Measurements from ENCODE around the gene GNAI3. TPM values are rescaled to one million over a fixed set of nuclear protein-coding genes. Genes with fewer than 3 reads are reported as not detected.

Gene GNAI3
- total and polyA plus RNA-seq, 2 donors (not counting 3 experiments of a cell fraction or from before 2014, with no cell fraction given): 5.0 to 14.0 TPM

GRCh38 chr1:109567877-109568672, 19.7 kb downstream of the GNAI3 start:
- no peaks in the 10 kb centered on the region for H3K9me1 ChIP-seq (replicated peaks; ENCODE audit: control insufficient read depth, extremely low read depth, insufficient read depth, low read length)
- H3K79me2 ChIP-seq (ENCODE audit: control insufficient read depth, insufficient read depth, low read length): peaks cover 97% of the 10 kb centered on the region
- FAIRE-seq (no peak), DNase-seq (ENCODE audit: low read depth, low spot score) (no peak)
- ChIA-PET CTCF (interaction anchor here (2.9 kb wide), 1 partner anchor 72 kb away, joined by 16 read pairs; no protein-coding TSS in a partner anchor), POLR2A (no interaction called here)
- H3K36me3 ChIP-seq (ENCODE audit: control insufficient read depth in 2 of 2, extremely low read depth in 1 of 2, insufficient read depth in 2 of 2, low read length in 2 of 2): no peaks in the 10 kb centered on the region
- no peak overlapping the region for H2AFZ ChIP-seq (ENCODE audit: low read depth, low read length)
- H3K4me2 ChIP-seq (ENCODE audit: insufficient read depth, low read length): no peak overlapping the region
- no peaks in the 10 kb centered on the region for H3K9me3 ChIP-seq (replicated peaks; ENCODE audit: control insufficient read depth, insufficient read depth, low read length)
- BruUV-seq (replicated peaks): no TSS peak
- TF ChIP-seq MAX (IDR thresholded peaks at IDR 0.05; ENCODE audit: insufficient read depth, insufficient read length) (no peak), JUN (IDR thresholded peaks at IDR 0.05; ENCODE audit: borderline replicate concordance, insufficient read depth, insufficient read length, low read depth) (no peak), EZH2 (IDR thresholded peaks at IDR 0.05; ENCODE audit: borderline replicate concordance, low read depth, low read length, severe bottlenecking) (no peak), MYC (IDR thresholded peaks at IDR 0.05; ENCODE audit: low read depth, low read length) (no peak), CTCF (IDR thresholded peaks at IDR 0.05; ENCODE audit: extremely low read depth in 1 of 2, insufficient read depth in 1 of 2, low read depth in 1 of 2, low read length in 2 of 2) (no peak), POLR2A (IDR thresholded peaks at IDR 0.05; ENCODE audit: low read depth, low read length) (no peak), POLR2AphosphoS5 (IDR thresholded peaks at IDR 0.05; ENCODE audit: insufficient read depth, low read depth, low read length) (no peak), GATA2 (IDR thresholded peaks at IDR 0.05; ENCODE audit: insufficient read depth, insufficient read length, low read depth, low read length) (no peak), FOS (IDR thresholded peaks at IDR 0.05; ENCODE audit: borderline replicate concordance, insufficient read depth, low read length) (no peak)
- H3K4me3 ChIP-seq (replicated peaks in 1 of 3; ENCODE audit: insufficient read depth in 1 of 3, low read depth in 1 of 3, low read length in 3 of 3): no peak overlapping the region
- no peak overlapping the region for H3K27ac ChIP-seq (ENCODE audit: insufficient read depth, low read depth, low read length)
- dilution Hi-C loops (cut with MboI; ENCODE audit: extremely low pct_ligation_motif_present, low sequenced_read_pairs): no loop called here
- no peaks in the 10 kb centered on the region for H3K27me3 ChIP-seq (ENCODE audit: control insufficient read depth in 2 of 2, insufficient read depth in 2 of 2, low read length in 2 of 2)
- H3K9ac ChIP-seq (replicated peaks; ENCODE audit: extremely low read depth, insufficient read depth, low read length): no peak overlapping the region
- intact Hi-C loops (cut with micrococcal nuclease): no loop called here
- peaks cover 12% of the 10 kb centered on the region for H3K4me1 ChIP-seq (ENCODE audit: control insufficient read depth, extremely low read depth, insufficient read depth, low read length)
- peaks cover 13% of the 10 kb centered on the region for H4K20me1 ChIP-seq (replicated peaks; ENCODE audit: control insufficient read depth, extremely low read depth, insufficient read depth, low read length)

Measured in endothelial cell of umbilical vein (primary cell).